ENCODE measurements around the gene KBTBD12. TPM values are rescaled to one million over a fixed set of nuclear protein-coding genes. Genes with fewer than 3 reads are reported as not detected.

KBTBD12 gene
- total and polyA plus RNA-seq, 2 donors (not counting 1 experiment from before 2014, with no cell fraction given) = not detected

DNA sequence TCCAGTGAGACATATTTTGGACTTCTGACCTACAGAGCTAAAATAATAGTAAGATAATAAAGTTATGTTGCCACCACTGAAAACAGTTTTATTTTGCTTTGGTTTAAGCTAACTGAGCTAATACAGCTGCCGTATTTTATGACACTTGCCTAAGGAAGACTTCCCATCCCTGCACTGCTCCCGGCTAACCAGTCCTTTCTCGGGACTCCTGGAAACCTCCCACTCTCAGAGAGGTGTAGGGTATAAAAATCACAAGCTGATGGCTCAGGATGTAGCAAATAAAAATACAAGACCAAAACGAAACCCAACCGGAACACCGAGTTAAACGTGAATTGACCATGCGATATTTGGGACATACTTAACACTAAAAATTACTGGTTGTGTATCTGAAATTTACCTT, 448 bp upstream of the KBTBD12 start:
- H3K36me3 ChIP-seq (ENCODE audit: control insufficient read depth, insufficient read depth, low read length) = no peaks in the 10 kb centered on the region
- no peaks in the 10 kb centered on the region for H3K79me2 ChIP-seq (ENCODE audit: control insufficient read depth, insufficient read depth, low read length)
- H3K9me3 ChIP-seq (ENCODE audit: control insufficient read depth, insufficient read depth, low read depth, low read length) = no peaks in the 10 kb centered on the region
- no peak overlapping the region for H3K27ac ChIP-seq (ENCODE audit: insufficient read depth, low read length)
- H3K4me2 ChIP-seq (ENCODE audit: extremely low read depth, insufficient read depth, low read length) = peak overlapping the region; percentile 69
- no peak for DNase-seq (ENCODE audit: low read depth in 2 of 2)
- no peak overlapping the region for H3K9ac ChIP-seq (ENCODE audit: insufficient read depth, low read length)
- TF ChIP-seq EZH2 (IDR thresholded peaks at IDR 0.05; ENCODE audit: low read length, missing control alignments) = no peak
- TF ChIP-seq, protein P1, sequence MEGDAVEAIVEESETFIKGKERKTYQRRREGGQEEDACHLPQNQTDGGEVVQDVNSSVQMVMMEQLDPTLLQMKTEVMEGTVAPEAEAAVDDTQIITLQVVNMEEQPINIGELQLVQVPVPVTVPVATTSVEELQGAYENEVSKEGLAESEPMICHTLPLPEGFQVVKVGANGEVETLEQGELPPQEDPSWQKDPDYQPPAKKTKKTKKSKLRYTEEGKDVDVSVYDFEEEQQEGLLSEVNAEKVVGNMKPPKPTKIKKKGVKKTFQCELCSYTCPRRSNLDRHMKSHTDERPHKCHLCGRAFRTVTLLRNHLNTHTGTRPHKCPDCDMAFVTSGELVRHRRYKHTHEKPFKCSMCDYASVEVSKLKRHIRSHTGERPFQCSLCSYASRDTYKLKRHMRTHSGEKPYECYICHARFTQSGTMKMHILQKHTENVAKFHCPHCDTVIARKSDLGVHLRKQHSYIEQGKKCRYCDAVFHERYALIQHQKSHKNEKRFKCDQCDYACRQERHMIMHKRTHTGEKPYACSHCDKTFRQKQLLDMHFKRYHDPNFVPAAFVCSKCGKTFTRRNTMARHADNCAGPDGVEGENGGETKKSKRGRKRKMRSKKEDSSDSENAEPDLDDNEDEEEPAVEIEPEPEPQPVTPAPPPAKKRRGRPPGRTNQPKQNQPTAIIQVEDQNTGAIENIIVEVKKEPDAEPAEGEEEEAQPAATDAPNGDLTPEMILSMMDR (conservative IDR thresholded peaks at IDR 0.05 in 1 of 2, IDR thresholded peaks at IDR 0.05 in 1 of 2; ENCODE audit: low read depth in 1 of 2, low read length in 2 of 2) = no peak
- peak overlapping the region; percentile 15 to 45 (median 27) for H3K4me3 ChIP-seq (replicated peaks in 1 of 4; ENCODE audit: control extremely low read depth in 1 of 4, insufficient read depth in 1 of 4, low read depth in 3 of 4, low read length in 4 of 4)
- H2AFZ ChIP-seq (ENCODE audit: low read length) = no peak overlapping the region
- no peaks in the 10 kb centered on the region for H4K20me1 ChIP-seq (ENCODE audit: control insufficient read depth, extremely low read depth, insufficient read depth, low read length)
- peaks cover 23% of the 10 kb centered on the region for H3K27me3 ChIP-seq (ENCODE audit: control insufficient read depth, insufficient read depth, low read length)
- no peaks in the 10 kb centered on the region for H3K4me1 ChIP-seq (ENCODE audit: control insufficient read depth, extremely low read depth, insufficient read depth, low read length)

DNA sequence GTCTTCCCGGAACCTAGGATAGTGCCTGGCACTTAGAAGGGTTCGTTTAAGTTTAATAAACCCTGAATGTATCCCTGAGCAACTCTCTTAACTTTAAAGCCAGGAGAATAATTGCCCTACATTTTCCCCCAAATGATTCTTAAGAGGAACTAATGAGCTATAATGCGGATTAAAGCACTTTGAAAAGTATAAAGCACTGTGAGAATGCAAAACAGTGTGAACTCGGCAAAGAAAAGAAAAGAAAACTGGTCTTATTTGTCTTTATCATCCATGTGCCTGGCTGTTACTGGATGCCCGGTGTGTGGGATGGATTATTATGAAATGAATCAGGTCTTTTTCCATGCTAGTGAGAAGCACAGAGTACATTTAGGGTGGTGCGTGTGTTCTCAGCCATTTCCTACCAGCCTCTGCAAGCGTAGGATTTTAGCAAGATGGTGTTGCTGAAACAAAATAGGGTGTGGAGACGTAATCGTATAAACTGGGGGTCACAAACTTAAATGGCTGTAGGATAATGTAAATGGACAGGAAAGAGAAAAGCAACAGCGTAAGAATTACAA, 983 bp downstream of the KBTBD12 start:
- Histone ChIP-seq H3K4me1 (ENCODE audit: control insufficient read depth, extremely low read depth, insufficient read depth, low read length) (no peaks in the 10 kb centered on the region), H3K4me3 (replicated peaks in 1 of 4; ENCODE audit: control extremely low read depth in 1 of 4, insufficient read depth in 1 of 4, low read depth in 3 of 4, low read length in 4 of 4) (no peak overlapping the region), H3K27ac (ENCODE audit: insufficient read depth, low read length) (no peak overlapping the region), H3K4me2 (ENCODE audit: extremely low read depth, insufficient read depth, low read length) (no peak overlapping the region), H3K27me3 (ENCODE audit: control insufficient read depth, insufficient read depth, low read length) (peaks cover 19% of the 10 kb centered on the region), H2AFZ (ENCODE audit: low read length) (no peak overlapping the region), H3K36me3 (ENCODE audit: control insufficient read depth, insufficient read depth, low read length) (no peaks in the 10 kb centered on the region), H3K9ac (ENCODE audit: insufficient read depth, low read length) (no peak overlapping the region), H3K79me2 (ENCODE audit: control insufficient read depth, insufficient read depth, low read length) (no peaks in the 10 kb centered on the region), H3K9me3 (ENCODE audit: control insufficient read depth, insufficient read depth, low read depth, low read length) (no peaks in the 10 kb centered on the region), H4K20me1 (ENCODE audit: control insufficient read depth, extremely low read depth, insufficient read depth, low read length) (no peaks in the 10 kb centered on the region)
- peak in 1 of 2 donors; percentile 18 for DNase-seq (ENCODE audit: low read depth in 2 of 2)
- TF ChIP-seq, protein P1 (conservative IDR thresholded peaks at IDR 0.05 in 1 of 2, IDR thresholded peaks at IDR 0.05 in 1 of 2; ENCODE audit: low read depth in 1 of 2, low read length in 2 of 2) = no peak
- no peak for TF ChIP-seq EZH2 (IDR thresholded peaks at IDR 0.05; ENCODE audit: low read length, missing control alignments)

DNA sequence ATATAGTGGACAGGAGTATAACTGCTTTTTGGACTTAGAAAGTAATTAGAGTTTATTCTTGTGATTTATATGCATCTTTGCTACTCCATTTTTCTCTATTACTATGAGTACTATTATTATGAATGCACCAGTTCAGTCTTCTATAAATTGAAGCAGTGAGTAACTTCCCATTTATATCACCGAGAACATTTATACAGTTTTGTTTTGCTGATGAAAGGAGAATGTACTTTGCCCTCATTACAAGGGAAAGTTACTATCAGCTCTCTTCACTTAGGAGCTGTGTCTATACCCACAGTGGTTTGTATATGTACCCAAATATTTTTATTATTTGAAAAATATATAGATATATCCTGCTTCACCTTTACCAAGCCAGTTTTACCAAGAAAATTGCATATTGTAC, 5.7 kb downstream of the KBTBD12 start:
- Histone ChIP-seq H2AFZ (ENCODE audit: low read length) (no peak overlapping the region), H3K36me3 (ENCODE audit: control insufficient read depth, insufficient read depth, low read length) (no peaks in the 10 kb centered on the region), H3K4me2 (ENCODE audit: extremely low read depth, insufficient read depth, low read length) (no peak overlapping the region), H3K9ac (ENCODE audit: insufficient read depth, low read length) (no peak overlapping the region), H3K4me1 (ENCODE audit: control insufficient read depth, extremely low read depth, insufficient read depth, low read length) (no peaks in the 10 kb centered on the region), H3K27me3 (ENCODE audit: control insufficient read depth, insufficient read depth, low read length) (peaks cover 10% of the 10 kb centered on the region), H3K4me3 (replicated peaks in 1 of 4; ENCODE audit: control extremely low read depth in 1 of 4, insufficient read depth in 1 of 4, low read depth in 3 of 4, low read length in 4 of 4) (no peak overlapping the region), H3K79me2 (ENCODE audit: control insufficient read depth, insufficient read depth, low read length) (no peaks in the 10 kb centered on the region), H3K27ac (ENCODE audit: insufficient read depth, low read length) (no peak overlapping the region), H3K9me3 (ENCODE audit: control insufficient read depth, insufficient read depth, low read depth, low read length) (no peaks in the 10 kb centered on the region), H4K20me1 (ENCODE audit: control insufficient read depth, extremely low read depth, insufficient read depth, low read length) (no peaks in the 10 kb centered on the region)
- no peak for DNase-seq (ENCODE audit: low read depth in 2 of 2)
- TF ChIP-seq EZH2 (IDR thresholded peaks at IDR 0.05; ENCODE audit: low read length, missing control alignments) = no peak
- TF ChIP-seq, protein P1 (conservative IDR thresholded peaks at IDR 0.05 in 1 of 2, IDR thresholded peaks at IDR 0.05 in 1 of 2; ENCODE audit: low read depth in 1 of 2, low read length in 2 of 2) = no peak

All from fibroblast of lung (primary cell).